Endothelial cell of hepatic sinusoid (primary cell): ENCODE measurements around the gene CINP.

ENCODE experiments used
- in situ Hi-C: cut with HindIII; loops from 2 replicates; pipeline ENCODE4 v1.10.0; 2017; ENCODE audit warnings: low sequenced_read_pairs

CINP gene

GRCh38 chr14:102362545-102363181 is at the start of gene CINP, which contains the start of gene TECPR2:
Gene CINP, minus strand, starts transcription at chr14:102362890. Its CDS starts 39 bp downstream, at chr14:102362851.
Gene TECPR2, plus strand, starts transcription at chr14:102362941. Its CDS starts 13,781 bp downstream, at chr14:102376722.
- in situ Hi-C loops = no loop called here

GRCh38 chr14:102408724-102409123 is 46.0 kb upstream of the CINP start:
- in situ Hi-C loops = no loop called here

GRCh38 chr14:102407258-102407657 is 44.6 kb upstream of the CINP start:
- in situ Hi-C loops = no loop called here

- in situ Hi-C loops = no loop called here
Observed at GRCh38 chr14:102403028-102403427, 40.3 kb upstream of the CINP start.

GRCh38 chr14:102396521-102396920 is 33.8 kb upstream of the CINP start:
- in situ Hi-C loops = no loop called here

- in situ Hi-C loops = no loop called here
Observed at GRCh38 chr14:102394717-102395375, 32.2 kb upstream of the CINP start.

- in situ Hi-C loops = no loop called here
Observed at GRCh38 chr14:102392506-102392905, 29.8 kb upstream of the CINP start.

GRCh38 chr14:102390064-102390855 is 27.6 kb upstream of the CINP start:
- in situ Hi-C loops = no loop called here

- in situ Hi-C loops = loop anchor here (10.0 kb wide), 1 partner anchor 56 kb away; no protein-coding TSS in a partner anchor
Observed at GRCh38 chr14:102389246-102389645, 26.6 kb upstream of the CINP start.

- in situ Hi-C loops = loop anchor here (10.0 kb wide), 1 partner anchor 58 kb away; no protein-coding TSS in a partner anchor
Observed at GRCh38 chr14:102387086-102387485, 24.4 kb upstream of the CINP start.

GRCh38 chr14:102378830-102379229 is 16.1 kb upstream of the CINP start:
- in situ Hi-C loops = no loop called here

GRCh38 chr14:102377696-102378095 is 15.0 kb upstream of the CINP start:
- in situ Hi-C loops = no loop called here

GRCh38 chr14:102375119-102375518 is 12.4 kb upstream of the CINP start:
- in situ Hi-C loops = no loop called here

- in situ Hi-C loops = no loop called here
Observed at GRCh38 chr14:102374264-102374663, 11.6 kb upstream of the CINP start.

- in situ Hi-C loops = no loop called here
Observed at GRCh38 chr14:102373110-102373509, 10.4 kb upstream of the CINP start.

GRCh38 chr14:102371361-102371760 is 8.7 kb upstream of the CINP start:
- in situ Hi-C loops = no loop called here

GRCh38 chr14:102370305-102370809 is 7.7 kb upstream of the CINP start:
- in situ Hi-C loops = no loop called here

GRCh38 chr14:102363182-102363943 is 673 bp upstream of the CINP start:
- in situ Hi-C loops = no loop called here

- in situ Hi-C loops = no loop called here
Observed at GRCh38 chr14:102362084-102362483, 606 bp downstream of the CINP start.

- in situ Hi-C loops = no loop called here
Observed at GRCh38 chr14:102360388-102360787, 2.3 kb downstream of the CINP start.

- in situ Hi-C loops = loop anchor here (5.0 kb wide), 1 partner anchor 37 kb away; no protein-coding TSS in a partner anchor
Observed at GRCh38 chr14:102359341-102359740, 3.3 kb downstream of the CINP start.
